Right ventricle myocardium inferior (tissue), 1 donor: Measurements from ENCODE around the gene SRPX2. TPM values are rescaled to one million over a fixed set of nuclear protein-coding genes. Genes with fewer than 3 reads are reported as not detected.
"Not testable (repeated sequence)": the region's sequence is repeated elsewhere in the genome, so short reads cannot be mapped to it uniquely, and the experiment has no call there.

Experiments
- ATAC-seq: fragments of 200-7000 bp; cut with Tn5 transposase; one replicate; pipeline ENCODE4 v1.9.1; 2020; ENCODE audit warnings: mild to moderate bottlenecking, moderate library complexity
- DNase-seq: peaks from one replicate; pipeline ENCODE4 v3.0.0; 2021; ENCODE audit errors: missing footprints
- intact Hi-C: fragments of 100-400 bp; cut with DNase I; formaldehyde crosslinking; loops from one replicate; pipeline ENCODE4 v1.11.0; 2022
- total RNA-seq: library from RNA; stranded (reverse); fragmentation: NEBNext Ultra II Directional; extraction: Animal tissue kit (Norgen Biotek cat#: 25700); gene quantifications from one replicate; pipeline ENCODE4 v1.2.1, GENCODE V29; 2021
- donor health status: DM: no; HTN: yes; CAD: no; lungs with severe emphysema.

The SRPX2 gene
- total RNA-seq, 1 donor from 2014 or later: 9.7 TPM

DNA sequence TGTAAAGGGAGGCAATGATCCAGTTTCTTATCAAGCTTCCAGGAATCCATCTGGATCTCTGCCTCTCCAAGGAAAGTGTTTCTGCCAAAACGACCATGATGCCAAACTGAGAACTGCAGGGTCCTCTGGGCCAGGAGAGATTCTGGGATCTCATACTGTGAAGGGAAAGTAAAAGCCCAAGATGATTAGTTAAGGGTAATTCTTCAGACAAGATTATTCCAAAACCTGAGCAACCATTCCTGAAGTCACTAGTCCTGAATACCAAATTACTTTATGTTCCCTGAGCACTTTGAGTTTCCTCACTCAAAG lies 42.0 kb downstream of the SRPX2 start:
- intact Hi-C loops: loop anchor here (1.0 to 5.0 kb wide), 2 partner anchors 82 to 601 kb away; no protein-coding TSS in a partner anchor

DNA sequence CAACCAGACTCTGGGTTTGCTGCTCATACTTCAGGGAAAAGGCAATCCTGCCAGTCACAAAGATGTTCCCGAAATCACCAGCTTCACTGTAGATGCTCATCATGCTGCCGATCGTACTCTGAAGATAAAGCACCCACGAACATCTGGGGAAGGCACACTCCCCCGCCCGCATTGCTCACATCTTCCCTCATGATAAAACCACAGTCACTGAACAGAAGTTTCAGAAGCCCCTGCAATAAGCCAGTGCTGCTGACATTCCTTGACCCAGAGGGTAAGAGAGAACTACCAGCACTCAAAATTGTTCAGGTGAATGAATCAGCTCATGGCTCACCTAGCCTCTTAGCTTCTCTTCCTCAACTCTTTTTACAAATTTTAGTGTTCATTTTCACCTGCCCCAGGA lies 43.1 kb downstream of the SRPX2 start:
- ATAC-seq (no peak), DNase-seq (no peak)
- intact Hi-C loops: loop anchor here (5.0 kb wide), 1 partner anchor 600 kb away; no protein-coding TSS in a partner anchor

More for the DNA sequence above, 42.0 kb downstream of the SRPX2 start:
- no peak for DNase-seq
- no peak for ATAC-seq

- no peak for ATAC-seq
- intact Hi-C loops: loop anchor here (5.0 kb wide), 1 partner anchor 600 kb away; no protein-coding TSS in a partner anchor
- no peak for DNase-seq
Measured at GRCh38 chrX:100687546-100687945, 43.5 kb downstream of the SRPX2 start.

GRCh38 chrX:100695302-100695701 lies 51.3 kb downstream of the SRPX2 start:
- DNase-seq: no peak
- no peak for ATAC-seq
- intact Hi-C loops: no loop called here

DNA sequence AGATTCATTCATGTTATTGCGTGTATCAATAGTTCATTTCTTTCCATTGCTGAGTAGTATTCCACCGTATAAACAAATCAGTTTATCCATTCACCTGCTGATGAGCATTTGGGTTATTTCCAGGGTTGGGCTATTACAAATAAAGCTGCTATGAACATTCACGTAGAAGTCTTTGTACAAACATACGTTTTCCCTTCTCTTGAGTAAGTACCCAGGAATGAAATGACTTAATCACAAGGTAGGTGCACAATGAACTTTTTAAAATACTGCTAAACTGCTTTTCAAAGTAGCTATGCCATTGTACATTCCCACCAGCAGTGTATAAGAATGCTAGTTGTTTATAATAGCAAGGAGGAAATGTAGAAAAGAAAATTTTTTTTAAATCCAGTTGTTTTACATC lies 52.0 kb downstream of the SRPX2 start:
- intact Hi-C loops: no loop called here
- no peak for ATAC-seq
- DNase-seq: no peak

GRCh38 chrX:100696699-100697351 lies 52.8 kb downstream of the SRPX2 start:
- intact Hi-C loops: no loop called here
- ATAC-seq (no peak), DNase-seq (no peak)

- intact Hi-C loops: no loop called here
- no peak for ATAC-seq
- no peak for DNase-seq
Measured at GRCh38 chrX:100698551-100698950, 54.6 kb downstream of the SRPX2 start.

DNA sequence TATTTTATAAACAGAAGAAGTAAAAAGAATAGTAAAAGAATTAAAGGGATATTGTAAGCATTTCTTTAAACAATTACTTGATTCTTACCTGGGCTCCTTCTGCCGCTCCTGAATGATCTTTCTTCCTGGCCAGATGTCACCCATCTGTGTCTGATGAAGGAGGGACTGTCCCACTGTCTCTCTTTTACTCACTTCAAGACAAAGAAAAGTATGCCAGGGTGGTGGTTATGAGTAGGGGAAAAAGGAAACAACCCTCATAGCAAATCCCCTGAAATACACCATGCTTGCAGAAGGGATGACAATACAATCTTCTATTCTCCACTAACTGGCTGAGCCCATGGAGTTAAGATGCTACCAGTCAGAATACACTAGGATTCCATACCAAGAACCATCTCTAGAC lies 56.8 kb downstream of the SRPX2 start:
- ATAC-seq (no peak), DNase-seq (no peak)
- intact Hi-C loops: no loop called here

DNA sequence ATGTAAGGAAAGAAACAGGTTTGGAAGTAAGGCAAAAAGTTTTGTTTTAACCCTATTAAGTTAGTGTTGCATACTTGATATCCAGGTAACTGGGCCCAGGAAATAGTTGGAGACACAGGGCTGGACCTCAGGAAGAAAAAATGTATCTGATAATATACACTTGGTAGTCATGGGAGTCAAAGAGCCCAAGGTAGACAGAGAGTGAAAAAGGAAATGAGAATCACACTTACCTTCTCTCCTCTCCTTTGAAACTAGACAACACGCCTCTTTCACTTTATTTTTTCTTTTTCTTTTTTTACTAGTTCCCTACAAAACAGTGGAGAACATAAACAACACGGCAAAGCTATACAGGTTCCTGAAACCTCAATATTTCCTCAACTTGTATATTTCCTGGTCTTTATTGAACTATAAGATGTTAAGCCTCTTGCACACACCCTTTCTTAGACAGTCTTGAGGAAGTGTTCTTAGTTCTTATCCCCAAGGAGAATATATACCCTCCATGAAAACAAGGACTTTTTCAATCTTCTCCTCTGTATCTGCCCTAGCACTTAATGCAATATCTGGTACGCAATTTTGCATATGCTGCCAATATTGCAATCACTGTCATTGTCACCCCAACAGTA lies 60.7 kb downstream of the SRPX2 start:
- ATAC-seq: no peak
- no peak for DNase-seq
- intact Hi-C loops: no loop called here

DNA sequence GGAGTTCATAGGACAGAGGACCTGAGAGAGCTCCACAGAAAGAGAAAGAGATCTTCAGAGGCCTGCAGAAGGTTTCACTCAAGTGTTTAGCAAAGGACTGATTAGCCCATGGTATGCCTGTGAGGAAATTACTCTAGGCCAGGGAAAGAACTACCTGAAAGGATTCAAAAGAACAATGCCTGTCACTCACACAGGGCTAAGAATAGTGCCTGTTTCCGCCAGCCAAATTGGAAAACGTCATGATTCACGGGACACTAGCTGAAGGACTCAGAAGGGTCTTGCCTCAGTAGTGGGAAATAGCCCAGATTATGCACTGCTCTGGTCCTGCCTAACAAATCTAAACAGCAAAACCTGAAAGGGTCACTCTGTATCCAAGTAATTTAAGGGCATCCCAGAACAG lies 66.8 kb downstream of the SRPX2 start:
- DNase-seq (no peak), ATAC-seq (no peak)
- intact Hi-C loops: no loop called here

- DNase-seq (no peak), ATAC-seq (no peak)
Measured at GRCh38 chrX:100717363-100717762, 73.4 kb downstream of the SRPX2 start.

GRCh38 chrX:100719139-100719538 lies 75.1 kb downstream of the SRPX2 start:
- no peak for ATAC-seq
- intact Hi-C loops: no loop called here
- DNase-seq: no peak

More at GRCh38 chrX:100717363-100717762, 73.4 kb downstream of the SRPX2 start:
- intact Hi-C loops: no loop called here

GRCh38 chrX:100720301-100720700 lies 76.3 kb downstream of the SRPX2 start:
- intact Hi-C loops: no loop called here
- ATAC-seq (no peak), DNase-seq (no peak)

DNA sequence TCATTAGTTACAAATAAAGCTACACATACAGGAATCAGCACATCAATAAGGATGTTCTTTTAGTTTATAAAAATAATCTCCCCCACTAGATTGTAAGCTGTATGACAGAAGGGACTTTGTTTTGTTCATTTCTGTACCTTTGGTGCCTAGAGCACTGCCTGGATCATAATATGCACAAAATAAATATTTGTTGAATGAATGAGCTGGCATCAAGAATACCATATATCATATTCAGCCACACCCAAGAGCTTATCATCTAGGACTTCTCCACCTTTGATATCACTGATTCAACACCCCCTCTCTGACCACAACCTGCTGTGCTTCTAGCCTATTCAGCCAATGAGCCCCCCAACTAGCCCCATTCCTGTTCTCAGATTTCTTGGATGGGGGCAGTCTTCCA lies 77.3 kb downstream of the SRPX2 start:
- ATAC-seq: no peak
- intact Hi-C loops: no loop called here
- no peak for DNase-seq

DNA sequence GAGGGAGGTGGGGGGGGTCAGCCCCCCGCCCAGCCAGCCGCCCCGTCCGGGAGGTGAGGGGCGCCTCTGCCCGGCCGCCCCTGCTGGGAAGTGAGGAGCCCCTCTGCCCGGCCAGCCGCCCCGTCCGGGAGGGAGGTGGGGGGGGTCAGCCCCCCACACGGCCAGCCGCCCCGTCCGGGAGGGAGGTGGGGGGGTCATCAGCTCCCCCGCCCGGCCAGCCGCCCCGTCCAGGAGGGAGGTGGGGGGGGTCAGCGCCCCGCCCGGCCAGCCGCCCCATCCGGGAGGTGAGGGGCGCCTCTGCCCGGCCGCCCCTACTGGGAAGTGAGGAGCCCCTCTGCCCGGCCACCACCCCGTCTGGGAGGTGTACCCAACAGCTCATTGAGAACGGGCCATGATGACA lies 80.0 kb downstream of the SRPX2 start:
- ATAC-seq, intact Hi-C loops, DNase-seq: not testable (repeated sequence)

Other genes starting within 250 kb of the SRPX2 start
- gene PCDH19, start 233.9 kb upstream of the SRPX2 start, total RNA-seq: 0.65 TPM
- 0.19 TPM for gene TNMD, start 59.3 kb upstream of the SRPX2 start, total RNA-seq
- 5.0 TPM for gene TSPAN6, start 7.4 kb upstream of the SRPX2 start, total RNA-seq
- 2.2 TPM for gene SYTL4, start 87.9 kb downstream of the SRPX2 start, total RNA-seq
- 6.6 TPM for gene CSTF2, start 176.2 kb downstream of the SRPX2 start, total RNA-seq
- not detected for gene NOX1, start 230.2 kb downstream of the SRPX2 start, total RNA-seq